ENCODE data around the gene ADAM17.

DNA sequence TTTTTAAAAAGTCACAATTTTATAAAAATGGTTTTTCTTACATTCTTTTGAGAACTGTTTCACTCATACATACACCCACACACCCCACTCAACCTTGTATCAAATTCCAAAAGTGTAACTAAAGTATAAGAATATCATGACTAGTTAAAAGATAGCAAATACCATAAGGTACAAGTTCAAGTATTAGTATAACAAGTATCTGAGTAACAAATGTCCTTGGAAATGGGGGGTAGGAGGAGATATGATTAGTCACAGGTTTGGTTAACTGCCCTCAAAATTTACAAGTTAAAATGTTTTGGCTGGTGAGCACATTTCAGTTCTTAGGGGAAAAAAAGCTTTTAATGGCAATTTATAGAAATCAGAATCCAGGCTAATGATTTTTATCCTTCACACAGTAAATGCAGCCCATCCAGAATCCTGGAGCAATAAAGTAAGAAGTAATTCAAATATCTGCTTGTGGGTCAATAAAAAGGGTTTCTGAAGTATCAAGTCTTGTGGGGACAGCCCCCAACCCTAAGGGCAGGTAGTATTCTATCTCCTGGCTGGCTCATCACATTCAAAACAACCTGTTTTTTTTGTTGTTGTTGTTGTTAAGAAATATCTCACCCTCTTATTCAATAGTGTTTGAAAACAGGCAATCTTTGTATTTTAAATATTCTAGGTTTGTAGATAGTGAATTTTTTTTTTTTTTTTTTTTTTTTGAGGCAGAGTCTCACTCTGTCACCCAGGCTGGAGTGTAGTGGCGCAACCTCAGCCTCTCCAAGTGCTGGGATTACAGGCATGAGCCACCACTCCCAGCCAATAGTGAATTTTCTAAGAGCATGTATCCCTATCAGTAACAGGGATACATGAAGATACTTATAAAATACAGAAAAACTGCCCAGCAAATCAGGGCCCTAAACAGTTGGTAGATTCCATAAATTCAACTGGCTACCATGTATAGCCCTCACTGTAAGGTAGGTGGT is 66.8 kb downstream of the ADAM17 start:
- TF ChIP-seq, protein P1, sequence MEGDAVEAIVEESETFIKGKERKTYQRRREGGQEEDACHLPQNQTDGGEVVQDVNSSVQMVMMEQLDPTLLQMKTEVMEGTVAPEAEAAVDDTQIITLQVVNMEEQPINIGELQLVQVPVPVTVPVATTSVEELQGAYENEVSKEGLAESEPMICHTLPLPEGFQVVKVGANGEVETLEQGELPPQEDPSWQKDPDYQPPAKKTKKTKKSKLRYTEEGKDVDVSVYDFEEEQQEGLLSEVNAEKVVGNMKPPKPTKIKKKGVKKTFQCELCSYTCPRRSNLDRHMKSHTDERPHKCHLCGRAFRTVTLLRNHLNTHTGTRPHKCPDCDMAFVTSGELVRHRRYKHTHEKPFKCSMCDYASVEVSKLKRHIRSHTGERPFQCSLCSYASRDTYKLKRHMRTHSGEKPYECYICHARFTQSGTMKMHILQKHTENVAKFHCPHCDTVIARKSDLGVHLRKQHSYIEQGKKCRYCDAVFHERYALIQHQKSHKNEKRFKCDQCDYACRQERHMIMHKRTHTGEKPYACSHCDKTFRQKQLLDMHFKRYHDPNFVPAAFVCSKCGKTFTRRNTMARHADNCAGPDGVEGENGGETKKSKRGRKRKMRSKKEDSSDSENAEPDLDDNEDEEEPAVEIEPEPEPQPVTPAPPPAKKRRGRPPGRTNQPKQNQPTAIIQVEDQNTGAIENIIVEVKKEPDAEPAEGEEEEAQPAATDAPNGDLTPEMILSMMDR (IDR thresholded peaks at IDR 0.05; ENCODE audit: low read depth, low read length), result no peak
- TF ChIP-seq EZH2phosphoT487 (IDR thresholded peaks at IDR 0.05; ENCODE audit: low read depth), result no peak

All from OCI-LY3 (cell line).